K562 (cell line): ENCODE results near the gene ERO1B. TPM values are rescaled to one million over a fixed set of nuclear protein-coding genes. Genes with fewer than 3 reads are reported as not detected.

Experiments
- ATAC-seq: fragments of 200-7000 bp; cut with Tn5 transposase; 3 replicates; pipeline ENCODE4 v1.9.1; 2020; ENCODE audit warnings: moderate library complexity
- BruUV-seq: library from RNA; stranded (reverse); fragments of 400-500 nt; replicated peaks from 2 replicates; lab custom pipeline; 2021; lab: Mats Ljungman, UMichigan
- CTCF ChIA-PET: fragments of 300-600 bp; formaldehyde crosslinking; extraction: SDS; loops from one replicate; lab custom pipeline; 2021; ENCODE audit warnings: low intra/inter-chr PET ratio; lab: Yijun Ruan, JAX
- POLR2A ChIA-PET: fragments of 300-600, 350-650 bp; sonication (Branson Sonifier 250); formaldehyde crosslinking; extraction: SDS; loops from one replicate; lab custom pipeline; 2021; ENCODE audit warnings: antibody characterized with exemption, inconsistent platforms; lab: Yijun Ruan, JAX
- DNase-seq, 4 experiments: peaks; one replicate each; pipeline versions ENCODE4 v3.0.0 to v3.0.0-alpha.2; 2011 to 2018; ENCODE audit warnings: low spot score in 3 of 4, mixed read lengths in 3 of 4; ENCODE audit errors: extremely low read depth in 1 of 4
- FAIRE-seq: peaks from 2 replicates; lab custom pipeline; 2011; peaks lifted over from hg19 to GRCh38; lab: Jason Lieb, UNC
- H2AFZ ChIP-seq: 2 replicates; pipeline ENCODE4 v1.6.0; 2011; ENCODE audit warnings: low read depth, low read length, control low read depth, inconsistent platforms
- H3K27ac ChIP-seq: fragments of 200-600 bp; 3 replicates; pipeline ENCODE4 v1.8.0; 2011; ENCODE audit warnings: low read depth, mild to moderate bottlenecking, control low read depth, inconsistent platforms, low read length, moderate library complexity, mixed read lengths; ENCODE audit errors: extremely low read depth
- H3K27me3 ChIP-seq, 2 experiments: fragments of 300-600 bp in 1 of 2; 2 replicates in 1 of 2; 3 replicates in 1 of 2; pipeline versions ENCODE4 v1.6.0 to v1.8.0; 2011; ENCODE audit warnings: inconsistent platforms in 2 of 2, low read length in 2 of 2, mild to moderate bottlenecking in 1 of 2, mixed read lengths in 1 of 2, moderate library complexity in 1 of 2; ENCODE audit not compliant: control insufficient read depth in 2 of 2, insufficient read depth in 2 of 2
- H3K36me3 ChIP-seq: fragments of 300-600 bp; 3 replicates; pipeline ENCODE4 v1.8.0; 2011; ENCODE audit warnings: mild to moderate bottlenecking, low read length, inconsistent platforms; ENCODE audit not compliant: control insufficient read depth, insufficient read depth
- H3K4me1 ChIP-seq, 2 experiments: fragments of 200-600 bp in 1 of 2; replicated peaks in 1 of 2; 2 replicates in 1 of 2; 3 replicates in 1 of 2; pipeline versions ENCODE4 v1.5.1 to v1.8.0; 2011; ENCODE audit warnings: inconsistent platforms in 2 of 2, low read length in 2 of 2, mild to moderate bottlenecking in 1 of 2, mixed read lengths in 1 of 2, moderate library complexity in 1 of 2; ENCODE audit not compliant: control insufficient read depth in 2 of 2, insufficient read depth in 2 of 2
- H3K4me2 ChIP-seq: 2 replicates; pipeline ENCODE4 v1.6.1; 2011; ENCODE audit warnings: low read length, control low read depth, inconsistent platforms, mixed read lengths; ENCODE audit not compliant: insufficient read depth
- H3K4me3 ChIP-seq: fragments of 200-600 bp; sonication (generic), shearing (Covaris generic); 2 replicates; pipeline ENCODE4 v1.5.1; 2016; ENCODE audit warnings: control low read depth, inconsistent platforms
- H3K79me2 ChIP-seq: fragments of 200-600 bp; 3 replicates; pipeline ENCODE4 v1.8.0; 2011; ENCODE audit warnings: low read length, inconsistent platforms; ENCODE audit not compliant: control insufficient read depth, insufficient read depth
- H3K9ac ChIP-seq, 2 experiments: 2 replicates each; pipeline versions ENCODE4 v1.6.0 to v1.6.1; 2011; ENCODE audit warnings: low read depth in 2 of 2, low read length in 2 of 2, control low read depth in 1 of 2, inconsistent platforms in 1 of 2, mild to moderate bottlenecking in 1 of 2, mixed read lengths in 1 of 2; ENCODE audit not compliant: insufficient read depth in 1 of 2
- H3K9me1 ChIP-seq: one replicate; pipeline ENCODE4 v1.6.0; 2011; ENCODE audit warnings: inconsistent platforms, mild to moderate bottlenecking, low read length, moderate library complexity; ENCODE audit not compliant: control insufficient read depth, insufficient read depth
- H3K9me3 ChIP-seq: replicated peaks from 2 replicates; pipeline ENCODE4 v1.5.1; 2011; ENCODE audit warnings: low read depth, low read length, inconsistent platforms; ENCODE audit not compliant: control insufficient read depth, insufficient read depth
- H4K20me1 ChIP-seq: replicated peaks from 2 replicates; pipeline ENCODE4 v1.6.1; 2011; ENCODE audit warnings: low read length, inconsistent platforms, mixed read lengths; ENCODE audit not compliant: control insufficient read depth, insufficient read depth
- BACH1 ChIP-seq: fragments of 200-800 bp; sonication (Bioruptor generic); IDR thresholded peaks from 2 replicates; pipeline ENCODE4 v1.6.1; 2016; ENCODE audit warnings: missing genetic modification characterization, missing compliant biosample characterization
- HES1 ChIP-seq: fragments of 450-650 bp; IDR thresholded peaks from 2 replicates; pipeline ENCODE4 v1.6.1; 2016; ENCODE audit warnings: low read depth, mild to moderate bottlenecking, moderate library complexity
- LEF1 ChIP-seq: fragments of 450-650 bp; IDR thresholded peaks from 2 replicates; pipeline ENCODE4 v1.6.1; 2016; ENCODE audit warnings: mild to moderate bottlenecking
- MEIS2 ChIP-seq: fragments of 450-650 bp; IDR thresholded peaks from 2 replicates; pipeline ENCODE4 v1.6.1; 2014; ENCODE audit warnings: mild to moderate bottlenecking; ENCODE audit not compliant: partially characterized antibody
- SRSF9 ChIP-seq: fragments of 200-400 bp; formaldehyde crosslinking; IDR thresholded peaks from 2 replicates; pipeline ENCODE4 v1.6.1; 2017; ENCODE audit warnings: low read depth, low read length, borderline replicate concordance
- WGBS: fragments of 100-300 bp; shearing (Covaris generic); methylation state at CpG from one replicate; pipeline ENCODE4 v1.1.6; 2016; ENCODE audit warnings: low coverage, mixed read lengths; ENCODE audit not compliant: insufficient coverage; ENCODE audit errors: missing lambda C conversion rate; 5-methylcytosine and 5-hydroxymethylcytosine counted together
- in situ Hi-C: fragments of 300-500 bp; cut with MboI; formaldehyde crosslinking; loops from 4 replicates; pipeline ENCODE4 v1.15.0; 2018; ENCODE audit warnings: inconsistent platforms, mixed read lengths
- intact Hi-C: fragments of 100-400 bp; cut with micrococcal nuclease; formaldehyde crosslinking; loops from 2 replicates; pipeline ENCODE4 v1.14.2; 2022
- polyA plus RNA-seq, 8 experiments: library from polyadenylated mRNA; depleted of rRNA in 4 of 8; stranded (reverse) in 5 of 8; unstranded in 3 of 8; fragments of >200 nt; fragmentation: Nextera tagmentation in 2 of 8; fragmentation: Illumina TruSeq in 1 of 8; extraction: Ambion mirVana in 2 of 8; extraction: Trizol in 1 of 8; gene quantifications; 2 replicates each; pipeline versions ENCODE4 v1.2.1 to v1.2.3, GENCODE V29; 2011 to 2014; ENCODE audit warnings: inconsistent platforms in 1 of 8, missing spikeins in 1 of 8
- total RNA-seq, 7 experiments: library from RNA; depleted of rRNA in 6 of 7; stranded (reverse); fragments of >200 nt in 6 of 7; fragmentation: Illumina TruSeq in 2 of 7; extraction: Trizol in 2 of 7; gene quantifications; 2 replicates each; pipeline versions ENCODE4 v1.2.1 to v1.2.3, GENCODE V29; 2011 to 2021; ENCODE audit warnings: low replicate concordance in 1 of 7

ERO1B gene
- total and polyA plus RNA-seq, 9 of the 15 experiments (the other 6 are each of a cell fraction or from before 2014, with no cell fraction given): 0.59 to 6.4 (median 4.2) TPM

- peak; percentile 25; the same call in 1 of the 2 replicates for TF ChIP-seq LEF1
- TF ChIP-seq, all 486 proteins: peak for 21
Observed at GRCh38 chr1:236311040-236311439, 29.3 kb upstream of the ERO1B start (continued).

GRCh38 chr1:236308827-236309226, 27.1 kb upstream of the ERO1B start:
- in situ Hi-C loops (no loop called here), intact Hi-C loops (no loop called here)
- no peak overlapping the region for H3K27ac ChIP-seq
- ChIA-PET CTCF (no interaction called here), POLR2A (no interaction called here)
- no peaks in the 10 kb centered on the region for H4K20me1 ChIP-seq
- no peaks in the 10 kb centered on the region for H3K36me3 ChIP-seq
- no peak overlapping the region for H3K4me2 ChIP-seq
- H3K9ac ChIP-seq: no peak overlapping the region
- 0 out of 2 replicates have a peak overlapping the region, but pooled peaks have one; percentile 20 for H2AFZ ChIP-seq
- no peaks in the 10 kb centered on the region; a peak in 1 of 5 replicates for H3K4me1 ChIP-seq
- no TSS peak for BruUV-seq
- WGBS: 47% methylated on average over 5 of the region's 5 CpGs
- H3K9me3 ChIP-seq: no peaks in the 10 kb centered on the region
- no peak overlapping the region for H3K4me3 ChIP-seq
- H3K9me1 ChIP-seq: no peaks in the 10 kb centered on the region
- FAIRE-seq: no peak
- no peak for TF ChIP-seq BACH1 (tag)
- no peak for TF ChIP-seq MEIS2
- no peak for TF ChIP-seq HES1
- no peak for TF ChIP-seq SRSF9
- TF ChIP-seq, all 486 proteins: peak for 0
- ATAC-seq (no peak), DNase-seq (no peak)
- no peaks in the 10 kb centered on the region for H3K79me2 ChIP-seq
- no peaks in the 10 kb centered on the region for H3K27me3 ChIP-seq
